Sigmoid colon (tissue), 4 donors: ENCODE results near the gene MXD3.

Experiments used
- EP300 ChIP-seq, 4 donors: sonication (generic); formaldehyde crosslinking; IDR thresholded peaks; one replicate each; pipeline ENCODE4 v1.6.1; 2017; ENCODE audit warnings: antibody characterized with exemption in 4 of 4
- POLR2A ChIP-seq, 2 donors: fragments of 450-650 bp; IDR thresholded peaks; one replicate each; pipeline ENCODE4 v1.6.1; 2016; ENCODE audit warnings: antibody characterized with exemption in 2 of 2, mild to moderate bottlenecking in 2 of 2, moderate library complexity in 2 of 2
- POLR2AphosphoS5 ChIP-seq, 4 donors: sonication (generic); formaldehyde crosslinking; IDR thresholded peaks; one replicate each; pipeline ENCODE4 v1.6.1; 2017; ENCODE audit warnings: antibody characterized with exemption in 4 of 4
- TF ChIP-seq, protein P1 (sequence below), 4 experiments: fragments of 450-650 bp in 3 of 4; fragments of 200-600 bp in 1 of 4; IDR thresholded peaks; one replicate each; pipeline ENCODE4 v1.5.1; 2016 to 2019; ENCODE audit warnings: antibody characterized with exemption in 4 of 4, mild to moderate bottlenecking in 3 of 4, moderate library complexity in 2 of 4

DNA sequence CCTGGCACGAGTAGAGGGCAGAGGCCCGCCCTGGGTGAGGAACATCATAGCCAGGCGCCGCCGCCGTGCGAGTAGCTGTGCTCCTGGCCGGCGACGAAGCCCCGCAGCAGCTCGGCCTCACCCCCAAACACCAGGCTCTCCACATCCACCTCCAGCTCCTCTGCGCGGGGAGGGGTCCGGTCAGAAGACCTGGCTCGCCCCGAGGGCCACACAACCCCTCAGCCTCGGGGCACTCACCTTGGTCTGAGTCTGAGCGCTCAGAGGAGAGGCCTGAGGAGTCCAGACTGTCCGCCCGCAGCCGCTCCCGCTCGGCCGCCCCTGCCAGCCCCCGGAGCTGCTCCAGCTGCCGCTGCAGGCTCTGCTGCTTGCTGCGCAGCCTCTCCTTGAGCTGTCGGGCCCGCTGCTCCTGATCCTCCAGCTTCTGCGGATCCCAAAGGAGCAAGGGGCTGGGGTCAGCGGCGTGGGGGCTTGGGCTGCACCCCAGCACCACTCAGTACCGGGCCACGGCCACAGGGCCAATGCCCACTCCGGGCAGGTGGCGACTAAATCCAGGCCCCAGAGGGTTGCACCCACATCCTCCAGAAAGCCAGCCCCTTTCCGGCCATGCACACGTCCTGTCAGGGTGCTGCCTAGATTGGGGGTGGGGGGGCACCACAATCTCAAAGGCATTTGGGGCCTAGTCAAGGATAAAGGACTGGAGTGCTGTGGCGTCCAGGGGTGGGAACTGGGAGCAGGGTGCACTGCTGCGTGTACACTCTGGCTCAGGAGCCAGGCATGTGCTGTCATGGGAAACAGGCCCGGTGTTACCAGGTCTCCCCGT lies 3.9 kb downstream of the MXD3 start:
- TF ChIP-seq POLR2AphosphoS5 (IDR thresholded peaks at IDR 0.05) (no peak), POLR2A (IDR thresholded peaks at IDR 0.05) (no peak), EP300 (IDR thresholded peaks at IDR 0.05) (no peak)
- TF ChIP-seq, protein P1, sequence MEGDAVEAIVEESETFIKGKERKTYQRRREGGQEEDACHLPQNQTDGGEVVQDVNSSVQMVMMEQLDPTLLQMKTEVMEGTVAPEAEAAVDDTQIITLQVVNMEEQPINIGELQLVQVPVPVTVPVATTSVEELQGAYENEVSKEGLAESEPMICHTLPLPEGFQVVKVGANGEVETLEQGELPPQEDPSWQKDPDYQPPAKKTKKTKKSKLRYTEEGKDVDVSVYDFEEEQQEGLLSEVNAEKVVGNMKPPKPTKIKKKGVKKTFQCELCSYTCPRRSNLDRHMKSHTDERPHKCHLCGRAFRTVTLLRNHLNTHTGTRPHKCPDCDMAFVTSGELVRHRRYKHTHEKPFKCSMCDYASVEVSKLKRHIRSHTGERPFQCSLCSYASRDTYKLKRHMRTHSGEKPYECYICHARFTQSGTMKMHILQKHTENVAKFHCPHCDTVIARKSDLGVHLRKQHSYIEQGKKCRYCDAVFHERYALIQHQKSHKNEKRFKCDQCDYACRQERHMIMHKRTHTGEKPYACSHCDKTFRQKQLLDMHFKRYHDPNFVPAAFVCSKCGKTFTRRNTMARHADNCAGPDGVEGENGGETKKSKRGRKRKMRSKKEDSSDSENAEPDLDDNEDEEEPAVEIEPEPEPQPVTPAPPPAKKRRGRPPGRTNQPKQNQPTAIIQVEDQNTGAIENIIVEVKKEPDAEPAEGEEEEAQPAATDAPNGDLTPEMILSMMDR (IDR thresholded peaks at IDR 0.05), result no peak
